Left renal cortex interstitium (tissue), 4 donors: Measurements from ENCODE around the gene CDC123. TPM values are rescaled to one million over a fixed set of nuclear protein-coding genes. Genes with fewer than 3 reads are reported as not detected.
"Not testable (repeated sequence)": the region's sequence is repeated elsewhere in the genome, so short reads cannot be mapped to it uniquely, and the experiment has no call there.

ENCODE experiments used
- DNase-seq, 4 donors: peaks; one replicate each; pipeline ENCODE4 v3.0.0-alpha.2; 2013; ENCODE audit warnings: low read depth in 4 of 4, low spot score in 2 of 4, missing footprints in 1 of 4
- polyA plus RNA-seq, 4 donors: library from polyadenylated mRNA; unstranded; fragments of 120-200 nt; gene quantifications; one replicate each; pipeline ENCODE4 v1.2.1, GENCODE V29; 2013; ENCODE audit not compliant: insufficient read length in 4 of 4

Gene CDC123
- polyA plus RNA-seq, 4 donors: 110 to 130 (median 120) TPM

DNA sequence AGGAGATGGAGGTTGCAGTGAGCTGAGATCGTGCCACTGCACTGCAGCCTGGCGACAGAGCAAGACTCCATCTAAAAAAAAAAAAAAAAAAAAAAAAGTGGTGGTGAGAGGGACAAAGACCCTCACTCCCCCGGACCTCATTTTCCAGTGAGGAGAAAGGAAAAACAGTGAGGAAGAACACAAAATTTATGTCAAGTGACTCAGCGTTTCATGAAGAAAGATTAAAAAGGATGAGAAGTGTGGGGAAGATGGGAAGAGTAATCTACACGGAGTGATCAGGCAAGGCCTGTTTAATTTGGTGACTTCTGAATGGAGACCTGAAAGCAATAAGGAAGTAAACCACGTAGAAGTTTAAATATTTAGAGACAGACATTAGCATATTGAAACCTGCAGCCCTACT is 7.3 kb upstream of the CDC123 start:
- no peak for DNase-seq

DNA sequence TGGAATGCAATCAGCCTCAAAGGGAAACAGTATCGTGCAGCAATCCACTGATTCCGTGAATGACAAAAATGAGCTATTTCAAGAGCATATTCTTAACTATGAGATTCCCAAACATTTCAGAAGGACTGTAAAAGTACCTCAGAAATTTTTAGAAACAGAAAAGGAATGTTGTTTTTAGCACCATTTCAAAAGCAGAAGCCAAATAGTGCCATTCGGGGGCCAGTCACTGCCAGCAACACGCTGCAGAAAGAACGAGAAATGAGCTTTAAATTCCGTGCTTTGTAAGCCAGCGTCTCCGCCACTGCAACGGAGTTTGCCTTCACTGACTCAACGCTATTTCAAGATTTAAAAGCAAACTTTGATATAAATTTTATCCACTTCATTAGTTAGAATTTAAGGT is 6.6 kb upstream of the CDC123 start:
- no peak for DNase-seq

DNA sequence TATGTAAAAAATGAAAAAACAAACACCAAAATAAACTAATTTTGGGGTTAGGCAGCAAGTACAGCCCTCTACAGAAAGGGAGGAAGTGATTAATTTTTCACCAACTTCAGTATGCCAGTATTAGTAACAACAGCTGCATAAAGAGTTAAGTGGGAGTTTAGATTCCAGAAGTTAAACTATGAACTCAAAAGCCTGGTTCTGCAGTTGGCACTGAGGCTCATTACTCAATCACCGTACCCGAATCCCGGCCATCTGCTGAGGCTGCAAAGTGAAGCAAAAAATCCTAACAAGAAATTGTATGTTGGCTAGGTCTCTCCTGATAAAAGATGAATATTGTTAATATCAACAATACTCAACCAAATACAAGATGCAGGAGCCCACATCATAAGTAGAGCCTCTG is 4.3 kb upstream of the CDC123 start:
- DNase-seq: no peak

DNA sequence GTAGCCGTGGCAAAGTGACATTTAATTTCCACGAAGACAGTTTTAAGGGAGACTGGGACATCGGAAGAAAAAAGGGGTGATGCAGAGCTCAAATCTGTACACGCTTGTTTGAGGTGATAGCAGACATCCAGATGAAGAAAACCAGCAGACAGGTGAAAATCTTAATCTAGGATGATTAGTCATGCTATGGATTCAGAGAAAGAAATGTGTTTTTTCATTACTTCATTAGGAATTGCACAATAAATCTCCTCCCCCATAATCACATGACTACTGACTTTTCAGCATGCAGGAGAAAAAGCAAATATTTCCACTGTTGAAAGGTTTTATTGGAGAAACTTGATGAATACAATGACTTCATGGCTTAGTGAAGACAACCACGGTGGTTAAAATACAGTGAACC is 2.8 kb upstream of the CDC123 start:
- DNase-seq: no peak

DNA sequence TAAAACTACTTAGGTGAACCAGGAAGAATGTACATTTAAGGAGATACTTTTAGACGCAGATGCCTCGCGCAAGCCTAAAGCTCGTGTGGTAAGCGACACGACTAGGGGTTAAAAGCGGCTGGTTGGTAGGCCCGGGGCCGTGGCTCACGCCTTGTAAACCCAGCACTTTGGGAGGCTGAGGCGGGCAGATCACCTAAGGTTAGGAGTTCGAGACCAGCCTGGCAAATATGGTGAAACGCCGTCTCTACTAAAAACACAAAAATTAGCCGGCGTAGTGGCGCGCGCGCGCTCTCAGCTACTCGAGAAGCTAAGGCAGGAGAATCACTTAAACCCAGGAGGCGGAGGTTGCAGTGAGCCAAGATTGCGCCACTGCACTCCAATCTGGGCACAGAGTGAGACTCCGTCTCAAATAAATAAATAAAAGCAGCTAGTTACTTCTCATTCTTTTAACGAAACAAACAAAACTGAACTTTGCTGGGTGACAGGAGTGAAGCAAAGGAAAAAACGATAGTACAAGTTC is 1.2 kb upstream of the CDC123 start:
- DNase-seq: no peak

DNA sequence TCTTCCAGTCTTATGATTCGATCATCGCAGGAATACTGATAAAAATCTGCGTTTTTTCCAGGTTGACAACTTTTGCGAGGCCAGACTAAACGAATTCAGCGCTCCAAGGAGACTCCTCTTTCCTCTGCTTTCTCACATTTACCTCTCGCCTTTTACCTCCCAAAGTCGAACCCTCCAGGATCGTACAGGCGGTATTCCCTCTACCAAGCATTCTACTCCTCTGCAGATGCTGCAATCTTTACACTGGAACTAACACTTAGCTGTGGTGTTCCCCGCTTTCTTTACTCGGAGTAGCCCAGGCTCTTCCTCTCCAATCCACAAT is 746 bp upstream of the CDC123 start:
- no peak for DNase-seq

DNA sequence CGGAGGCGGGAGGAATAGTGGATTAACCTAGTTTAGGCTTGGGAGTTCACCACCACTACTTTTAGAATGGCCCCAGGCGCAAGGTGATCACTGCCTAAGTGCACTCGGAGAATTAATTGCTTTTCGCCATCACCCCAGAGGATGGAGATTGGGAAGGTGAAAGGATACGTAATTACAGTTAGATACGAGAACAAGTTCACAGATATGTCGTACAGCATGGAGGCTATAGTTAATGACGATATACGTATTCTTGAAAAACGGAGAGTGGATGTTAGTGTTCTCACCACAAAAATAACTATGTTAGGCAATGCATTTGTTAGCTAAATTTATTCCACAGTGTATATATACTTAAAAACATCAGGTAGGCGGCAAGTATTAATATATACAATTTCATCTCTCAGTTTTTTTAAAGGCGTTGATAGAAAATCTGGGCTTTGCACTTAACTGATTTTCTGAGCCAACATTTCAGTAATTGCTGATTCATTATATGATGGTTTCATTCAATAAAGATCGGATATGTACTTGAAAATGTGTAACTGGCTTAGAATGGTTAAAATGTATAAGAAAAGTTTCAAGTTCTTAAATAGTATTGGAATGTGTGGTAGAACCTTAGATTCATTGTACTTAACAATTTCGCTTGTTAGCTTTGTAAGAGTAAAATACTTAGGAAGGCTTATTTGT is 683 bp downstream of the CDC123 start:
- no peak for DNase-seq

DNA sequence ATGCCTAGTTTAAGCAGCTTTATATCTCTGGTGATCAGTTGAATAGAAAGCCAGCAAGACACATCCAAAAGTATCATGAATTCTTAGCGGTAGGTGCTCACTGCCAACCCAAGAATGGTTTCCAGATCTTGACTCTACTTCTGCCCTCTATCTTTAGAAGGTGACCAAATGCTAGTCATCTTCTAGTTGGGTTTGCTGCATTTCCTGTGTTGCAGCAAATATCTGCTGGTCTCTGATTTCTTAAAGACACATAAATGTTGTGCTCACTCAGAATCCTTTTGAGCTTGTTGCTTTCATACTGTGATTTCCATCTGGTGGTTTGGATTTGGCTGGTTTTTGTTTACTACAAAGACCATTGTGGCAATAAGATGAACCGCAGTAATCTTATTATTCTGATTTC is 2.2 kb downstream of the CDC123 start:
- DNase-seq: no peak

DNA sequence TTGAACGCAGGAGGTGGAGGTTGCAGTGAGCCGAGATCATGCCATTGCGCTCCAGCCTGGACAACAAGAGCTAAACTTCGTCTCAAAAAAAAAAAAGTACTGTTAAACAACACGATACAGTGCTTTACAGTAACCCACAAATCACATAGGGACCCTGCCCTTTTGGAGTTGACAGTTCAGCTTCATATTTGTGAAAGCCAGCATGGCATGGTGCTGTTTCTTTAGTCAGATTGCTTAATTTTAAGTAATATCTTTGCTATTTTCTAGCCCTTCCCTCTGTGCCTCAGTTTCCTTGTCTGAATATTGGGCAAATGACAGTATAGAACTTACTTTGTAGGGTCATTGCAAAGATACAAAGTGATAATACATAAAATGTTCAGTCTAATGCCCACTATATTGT is 4.9 kb downstream of the CDC123 start:
- no peak for DNase-seq

DNA sequence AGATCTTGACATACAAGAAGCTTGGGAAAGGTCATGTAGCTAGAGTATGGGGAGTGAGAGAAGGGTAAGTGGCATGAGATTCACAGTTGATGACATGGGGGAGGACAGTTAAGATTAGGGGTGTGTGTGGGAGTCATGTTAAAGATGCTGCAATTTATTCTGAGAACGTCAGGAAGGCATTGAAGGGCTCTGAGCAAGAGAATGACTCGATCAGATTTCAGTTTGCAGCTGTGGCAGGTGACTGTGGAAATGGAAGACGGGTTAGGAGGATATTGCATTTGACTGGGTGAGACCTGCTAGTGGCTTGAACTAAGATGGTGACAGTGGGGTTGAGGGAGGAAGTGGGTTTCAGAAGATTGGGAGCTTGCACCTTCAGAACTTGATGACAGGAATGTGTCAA is 5.6 kb downstream of the CDC123 start:
- no peak for DNase-seq

DNA sequence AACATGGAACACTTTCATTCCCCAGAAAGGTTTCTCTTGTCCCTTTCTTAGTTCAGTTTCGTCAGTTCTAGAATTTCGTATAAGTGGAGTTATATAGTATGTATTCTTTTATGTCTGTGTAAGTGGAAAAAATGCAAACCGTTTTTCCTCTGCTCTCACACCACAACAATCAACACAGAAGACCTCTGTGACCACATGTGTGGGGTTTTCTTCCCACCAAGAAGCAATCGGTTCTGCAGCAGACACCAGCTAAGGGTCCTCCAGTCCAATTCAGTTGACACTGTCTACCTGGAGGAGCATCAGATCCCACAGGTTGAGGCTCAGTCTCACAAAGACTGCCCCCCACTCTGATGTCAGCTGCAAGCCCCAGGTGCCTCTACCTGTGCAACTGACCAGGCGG is 6.2 kb downstream of the CDC123 start:
- DNase-seq: no peak

DNA sequence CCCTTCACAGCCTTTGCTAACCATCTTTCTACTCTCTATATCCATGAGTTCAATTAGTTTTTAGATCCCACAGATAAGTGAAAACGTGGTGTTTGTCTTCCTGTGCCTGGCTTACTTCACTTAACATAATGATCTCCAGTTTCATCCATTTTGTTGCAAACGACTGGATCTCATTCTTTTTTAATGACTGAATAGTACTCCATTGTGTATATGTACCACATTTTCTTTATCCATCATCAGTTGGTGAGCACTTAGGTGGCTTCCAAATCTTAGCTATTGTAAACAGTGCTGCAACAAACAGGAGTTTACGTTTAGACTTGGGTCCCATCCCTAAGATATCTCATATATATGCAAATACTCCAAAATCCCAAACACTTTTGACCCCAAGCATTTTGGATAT is 9.1 kb downstream of the CDC123 start:
- DNase-seq: no peak

DNA sequence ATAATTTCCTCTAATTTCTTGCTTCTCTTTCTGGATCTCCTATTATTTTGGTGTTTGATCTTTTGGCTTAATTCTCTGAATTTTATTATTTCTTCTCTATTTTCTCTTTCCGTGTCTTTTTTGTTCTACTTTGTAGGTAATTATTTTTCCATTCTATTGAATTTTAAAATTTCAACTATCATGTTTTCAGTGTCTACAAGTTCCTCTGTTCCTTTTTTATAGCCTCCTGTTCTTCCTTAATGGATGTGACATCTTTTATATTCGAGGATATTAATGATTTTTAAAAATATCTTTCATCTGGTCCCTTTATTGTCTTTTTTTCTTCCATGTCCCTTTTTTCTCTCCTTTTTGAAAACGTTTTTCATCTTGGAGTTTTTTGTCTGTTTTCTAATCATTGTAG is 11.1 kb downstream of the CDC123 start:
- DNase-seq: no peak

DNA sequence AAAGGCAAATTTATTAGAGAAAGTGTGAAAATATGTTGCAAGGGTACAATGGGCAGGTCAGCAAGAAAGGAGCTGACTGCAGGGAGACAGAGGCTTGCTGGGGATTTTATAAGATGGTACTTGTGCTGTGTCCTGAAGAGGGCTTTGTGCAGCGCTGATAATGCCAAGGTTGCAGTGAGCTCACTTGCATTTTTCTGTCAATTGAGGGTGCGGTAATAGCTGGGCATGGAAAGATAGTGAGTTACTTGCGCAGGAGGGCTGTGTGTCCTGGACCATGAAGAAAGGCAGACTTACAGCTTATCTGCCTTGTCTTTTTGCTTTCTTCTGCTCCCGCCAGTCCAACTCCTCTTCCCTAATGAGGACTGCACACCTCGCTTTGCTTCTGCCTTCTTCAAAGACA is 12.5 kb downstream of the CDC123 start:
- DNase-seq: no peak

DNA sequence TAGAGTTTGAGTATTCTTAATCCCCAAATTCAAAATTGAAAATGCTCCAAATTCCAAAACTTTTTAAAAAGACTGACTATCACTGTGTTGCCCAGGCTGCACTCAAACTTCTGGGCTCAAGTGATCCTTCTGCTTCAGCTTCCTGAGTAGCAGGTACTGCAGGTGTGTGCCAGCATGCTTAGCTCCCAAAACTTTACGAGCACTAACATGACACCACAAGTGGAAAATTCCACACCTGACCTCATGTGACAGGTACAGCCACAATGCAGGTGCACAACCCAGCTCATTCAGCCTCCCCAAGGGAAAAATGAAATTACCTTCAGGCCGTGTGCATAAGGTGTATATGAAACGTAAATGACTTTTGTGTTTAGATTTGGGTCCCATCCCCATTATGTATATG is 16.5 kb downstream of the CDC123 start:
- no peak for DNase-seq

DNA sequence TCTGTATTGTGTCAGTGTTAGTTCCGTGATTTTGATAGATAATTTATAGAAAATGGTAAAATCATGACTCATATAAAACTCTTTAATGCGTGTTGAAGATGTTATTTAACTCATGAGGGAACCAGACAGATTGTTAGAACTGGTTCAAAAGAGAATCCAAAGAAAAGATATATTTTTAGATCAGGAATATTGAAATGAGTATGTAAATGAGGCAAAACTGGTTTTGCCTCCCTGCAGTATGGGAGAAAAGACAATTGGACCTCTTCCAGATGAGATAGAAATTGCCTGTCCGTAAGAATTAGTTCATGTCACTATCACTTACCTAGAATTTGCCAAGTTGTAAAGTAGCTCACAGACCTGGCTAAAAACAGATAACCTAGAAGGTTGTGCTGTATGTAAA is 17.6 kb downstream of the CDC123 start:
- no peak for DNase-seq

DNA sequence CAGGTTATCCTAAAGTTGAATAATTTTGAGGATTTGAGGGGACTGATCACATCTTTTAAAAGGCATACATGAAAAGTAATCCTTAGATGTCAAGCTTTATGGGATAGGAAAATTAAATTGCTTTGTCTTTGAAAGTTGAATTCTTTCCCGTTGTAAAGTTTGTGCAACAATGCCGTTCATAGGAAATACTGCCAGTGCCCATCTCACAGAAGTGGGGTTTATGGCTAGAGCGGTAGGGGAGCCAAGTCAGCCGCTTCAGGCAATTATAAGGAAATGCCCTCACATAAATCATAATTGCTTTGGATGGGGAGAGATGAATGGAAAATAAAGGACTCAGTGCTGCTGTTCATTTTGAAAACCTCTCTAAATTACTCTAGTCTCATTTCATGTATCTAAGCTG is 18.1 kb downstream of the CDC123 start:
- DNase-seq: no peak

DNA sequence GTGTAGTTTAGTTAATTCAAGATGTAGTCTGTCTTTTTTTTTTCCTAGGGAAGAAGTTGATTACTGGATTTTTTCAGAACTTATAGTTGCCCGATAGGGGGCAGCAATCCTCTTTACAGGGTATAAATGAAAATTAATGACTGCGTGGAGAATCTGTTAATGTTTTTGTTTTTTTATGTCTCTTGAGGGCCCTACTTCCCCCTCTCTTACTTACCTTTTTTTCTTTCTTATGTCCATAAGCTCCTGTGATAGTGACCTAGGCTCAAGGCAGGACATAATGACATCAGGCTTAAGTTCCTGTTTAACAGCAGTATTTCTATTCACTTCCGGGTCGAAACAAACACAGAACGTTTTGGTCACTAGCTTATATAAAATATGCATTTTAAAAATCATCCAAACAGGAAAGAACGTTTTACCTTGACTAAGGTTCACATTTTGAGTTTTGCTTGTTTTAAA is 18.8 kb downstream of the CDC123 start:
- DNase-seq: peak in 1 of 4 donors; percentile 37

DNA sequence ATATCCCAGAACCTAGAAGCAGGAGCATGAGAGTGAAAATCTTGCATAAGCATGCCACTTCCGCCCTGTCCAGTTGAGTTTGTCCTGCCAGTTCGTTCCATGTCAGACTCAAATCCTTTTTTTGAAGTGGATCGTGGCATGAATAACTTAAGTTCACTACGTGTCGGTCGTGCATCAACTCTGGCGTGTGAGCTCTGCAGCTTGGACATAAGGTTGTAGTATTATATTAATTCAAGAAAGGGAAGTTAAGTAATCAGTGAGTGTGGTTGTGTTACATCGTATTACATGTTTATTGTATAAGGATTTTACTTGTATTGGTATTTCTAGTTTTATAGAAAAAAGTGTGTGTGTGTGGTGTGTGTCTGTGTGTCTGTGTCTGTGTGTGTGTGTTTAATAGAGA is 23.0 kb downstream of the CDC123 start:
- DNase-seq: no peak

DNA sequence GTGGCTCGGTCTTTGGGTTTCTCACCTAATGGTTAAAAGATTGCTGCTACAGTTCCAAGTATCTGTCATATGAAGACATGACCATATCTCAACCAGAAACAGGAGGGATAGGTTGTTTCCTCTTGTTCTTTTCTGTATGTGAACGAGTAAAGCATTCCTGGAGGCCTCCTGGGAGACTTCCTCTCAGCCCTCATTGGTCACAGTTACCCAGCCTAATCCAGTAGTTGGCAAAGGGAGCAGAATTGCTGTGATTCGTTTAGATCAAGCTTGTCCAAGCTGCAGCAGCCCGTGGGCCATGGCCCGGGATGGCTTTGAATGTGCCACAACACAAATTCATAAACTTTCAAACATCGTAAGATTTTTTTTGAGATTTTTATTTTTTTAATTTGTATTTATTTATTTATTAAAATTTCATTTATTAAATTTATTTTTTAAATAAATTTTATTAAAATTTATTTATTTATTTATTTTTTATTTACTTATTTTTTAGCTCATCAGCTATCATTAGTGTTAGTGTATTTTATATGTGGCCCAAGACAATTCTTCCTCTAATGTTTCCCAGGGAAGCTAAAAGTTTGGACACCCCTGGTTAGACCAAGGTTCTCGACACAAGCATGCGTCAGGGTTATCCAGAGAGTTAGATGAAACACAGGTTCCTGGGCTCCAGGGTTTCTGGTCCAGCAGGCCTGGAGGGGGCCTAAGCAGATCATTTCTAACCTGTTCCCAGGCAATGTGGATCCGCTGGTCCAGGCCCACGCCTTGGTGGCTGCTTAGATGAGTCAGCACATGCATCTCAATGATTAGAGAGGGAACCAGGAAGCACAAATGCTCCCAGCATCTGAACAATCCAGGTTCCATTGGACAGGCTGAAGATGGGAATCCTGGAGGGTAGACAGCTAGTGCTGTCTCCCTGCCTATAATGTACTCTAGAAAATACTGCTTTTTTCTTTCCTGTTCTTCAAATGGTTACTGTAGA is 25.6 kb downstream of the CDC123 start:
- DNase-seq: no peak

DNA sequence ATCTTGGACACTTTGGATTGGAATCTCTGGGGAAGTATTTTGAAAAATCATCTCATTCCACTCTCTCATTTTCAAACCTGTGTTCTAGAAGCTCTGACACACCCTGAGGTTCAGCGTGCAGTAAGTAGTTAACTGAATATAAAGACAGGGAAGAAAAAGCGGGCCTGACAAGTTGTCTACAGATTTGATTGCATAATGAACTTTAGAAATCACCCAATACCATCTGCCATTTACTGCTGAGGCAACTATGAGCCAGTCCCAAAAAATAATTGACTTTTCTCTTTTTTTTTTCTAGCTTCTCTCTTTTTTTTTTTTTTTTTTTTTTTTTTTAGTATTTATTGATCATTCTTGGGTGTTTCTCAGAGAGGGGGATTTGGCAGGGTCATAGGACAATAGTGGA is 29.5 kb downstream of the CDC123 start:
- DNase-seq: no peak

DNA sequence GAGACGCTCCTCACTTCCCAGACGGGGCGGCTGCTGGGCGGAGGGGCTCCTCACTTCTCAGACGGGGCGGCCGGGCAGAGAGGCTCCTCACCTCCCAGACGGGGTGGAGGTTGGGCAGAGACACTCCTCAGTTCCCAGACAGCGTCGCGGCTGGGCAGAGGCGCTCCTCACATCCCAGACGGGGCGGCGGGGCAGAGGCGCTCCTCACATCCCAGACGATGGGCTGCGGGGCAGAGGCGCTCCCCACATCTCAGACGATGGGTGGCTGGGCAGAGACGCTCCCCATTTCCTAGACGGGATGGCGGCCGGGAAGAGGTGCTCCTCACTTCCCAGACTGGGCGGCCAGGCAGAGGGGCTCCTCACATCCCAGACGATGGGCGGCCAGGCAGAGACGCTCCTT is 30.4 kb downstream of the CDC123 start:
- not testable (repeated sequence) for DNase-seq
